GM18507 (cell line): ENCODE measurements around the gene ST6GALNAC4.
"Not testable (repeated sequence)": the region's sequence is repeated elsewhere in the genome, so short reads cannot be mapped to it uniquely, and the experiment has no call there.

ENCODE experiments used
- DNase-seq: peaks from one replicate; pipeline ENCODE4 v3.0.0; 2011; ENCODE audit warnings: low read depth; ENCODE audit not compliant: insufficient read length; ENCODE audit errors: extremely low spot score
- FAIRE-seq: peaks from 2 replicates; lab custom pipeline; 2011; peaks lifted over from hg19 to GRCh38; lab: Jason Lieb, UNC

ST6GALNAC4 gene

DNA sequence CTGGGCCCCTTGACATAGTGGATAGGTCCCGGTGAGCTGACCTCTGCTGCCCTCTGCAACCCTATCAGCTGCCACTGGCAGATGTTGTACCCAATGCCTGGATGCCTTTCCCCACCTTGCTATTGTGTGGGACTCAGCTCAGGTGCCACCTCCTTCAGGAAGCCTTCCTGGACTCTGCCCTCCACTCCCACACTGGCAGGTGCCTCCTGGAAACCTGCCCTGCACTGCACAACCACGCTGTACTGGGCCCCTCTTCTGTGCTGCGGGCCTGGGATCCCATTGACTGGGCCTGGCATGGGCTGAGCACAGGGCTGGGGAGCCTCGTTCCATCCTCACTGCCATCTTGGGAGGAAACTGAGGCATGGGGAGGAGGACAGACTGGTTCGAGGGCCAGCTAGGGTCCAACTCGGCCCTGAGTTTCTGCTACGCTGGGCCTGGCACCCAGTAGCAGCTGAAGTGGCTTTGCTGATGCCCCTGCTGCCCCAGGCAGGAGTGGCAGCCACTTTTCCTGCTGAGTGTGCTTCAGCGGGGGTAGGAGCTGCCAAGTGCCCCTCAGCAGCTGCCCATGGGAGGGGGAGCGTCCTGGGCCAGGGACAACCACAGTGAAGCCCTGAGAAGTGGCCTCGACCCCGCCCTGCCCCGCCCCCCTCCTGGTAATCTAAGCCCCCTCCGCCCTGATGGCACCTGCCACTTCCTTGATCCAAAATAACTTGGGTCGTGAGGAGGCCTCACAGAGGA, 40.6 kb downstream of the ST6GALNAC4 start:
- DNase-seq (no peak), FAIRE-seq (no peak)

DNA sequence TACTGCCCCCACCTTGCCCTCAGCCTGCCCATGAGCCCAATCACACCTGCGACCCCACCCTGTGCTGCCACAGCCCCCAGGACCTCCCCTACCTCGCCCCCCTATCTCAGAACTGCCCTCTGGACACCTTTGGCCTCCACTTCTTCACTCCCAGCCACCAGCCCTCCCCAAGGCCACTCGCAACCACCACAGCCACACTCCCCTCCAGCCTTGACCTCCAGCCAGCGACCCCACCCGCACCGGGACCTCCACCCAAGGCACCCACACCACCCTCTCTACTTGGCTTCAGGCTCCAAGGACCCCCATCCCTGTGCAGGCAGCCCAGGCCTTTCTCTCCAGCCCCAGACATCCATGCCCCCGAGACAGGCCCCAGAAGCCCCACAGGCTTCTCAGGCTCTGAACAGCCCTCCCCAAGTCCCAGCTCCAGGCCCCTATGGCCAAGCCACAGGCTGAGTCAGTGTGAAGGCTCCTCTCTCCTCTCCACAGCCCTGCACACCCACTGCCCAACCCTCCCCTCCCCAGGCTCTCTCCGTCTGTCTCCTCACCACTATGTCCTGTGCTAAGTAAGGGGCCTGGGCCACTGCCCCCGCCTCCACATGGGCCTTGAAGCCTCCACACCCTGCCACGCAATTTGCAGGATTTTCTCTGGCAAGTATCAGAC, 41.4 kb downstream of the ST6GALNAC4 start:
- no peak for FAIRE-seq
- DNase-seq = no peak

DNA sequence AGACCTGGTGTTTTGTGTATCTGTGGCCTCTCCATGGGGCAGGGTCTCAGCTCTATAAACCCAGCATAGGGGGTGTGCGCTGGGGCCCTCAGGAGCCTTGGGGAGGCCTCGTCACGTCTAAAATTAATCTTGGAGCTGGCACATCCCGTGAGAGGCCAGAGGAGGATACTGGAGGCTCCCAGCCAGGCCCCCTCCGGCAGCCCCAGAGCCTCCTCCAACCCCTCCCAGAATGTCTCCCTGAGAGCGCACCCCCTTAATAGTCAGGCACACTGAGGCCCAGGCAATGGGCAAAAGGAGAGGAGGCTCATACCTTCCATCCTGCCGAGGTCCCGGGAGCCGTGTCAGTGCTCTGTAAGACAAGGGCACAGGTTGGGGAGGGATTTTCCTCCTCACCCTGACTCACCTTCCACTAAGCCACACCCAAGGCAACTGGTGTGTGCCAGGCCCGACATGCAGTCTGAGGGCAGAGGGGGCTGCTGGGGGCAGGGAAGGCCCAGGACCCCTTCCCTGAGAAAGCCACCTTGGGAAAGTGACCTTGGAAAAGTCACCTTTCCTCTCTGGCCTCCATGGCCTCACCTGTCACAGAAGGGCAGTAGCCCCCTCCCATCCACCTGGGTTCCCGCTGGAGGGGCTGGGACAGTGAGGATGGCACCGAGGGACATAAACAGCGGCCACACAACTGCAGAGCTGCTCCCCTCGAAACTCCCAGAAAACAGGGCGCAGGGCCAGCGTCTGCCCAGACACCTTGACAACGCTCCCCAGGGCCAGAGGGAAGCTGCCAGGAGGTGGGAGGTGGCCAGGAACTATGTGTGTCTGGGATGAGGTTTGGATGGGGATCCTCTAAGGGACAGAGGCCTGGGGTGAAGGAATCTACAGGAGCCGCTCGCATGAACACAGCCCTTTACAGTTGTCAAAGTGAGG, 42.3 kb downstream of the ST6GALNAC4 start:
- no peak for FAIRE-seq
- no peak for DNase-seq

DNA sequence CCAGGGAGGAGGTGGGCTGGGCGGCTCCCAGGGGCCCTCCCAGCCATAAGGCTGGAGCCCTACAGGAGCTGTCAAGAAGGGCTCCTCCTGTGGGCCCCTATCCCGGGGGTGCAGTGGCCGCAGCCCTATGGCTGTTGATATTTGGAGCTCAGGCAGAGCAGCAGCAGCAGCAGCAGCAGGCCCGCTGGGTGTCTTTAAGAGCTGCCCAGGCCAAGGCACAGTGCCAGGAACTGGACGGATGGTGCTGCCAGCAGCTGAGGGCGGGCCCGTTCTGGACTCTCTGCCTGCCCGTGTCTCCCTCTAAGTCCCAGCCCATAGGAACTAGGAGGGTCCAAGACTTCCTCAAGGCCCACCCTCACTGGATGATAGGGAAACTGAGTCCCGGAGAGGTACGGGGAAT, 43.0 kb downstream of the ST6GALNAC4 start:
- DNase-seq = no peak
- FAIRE-seq = no peak

DNA sequence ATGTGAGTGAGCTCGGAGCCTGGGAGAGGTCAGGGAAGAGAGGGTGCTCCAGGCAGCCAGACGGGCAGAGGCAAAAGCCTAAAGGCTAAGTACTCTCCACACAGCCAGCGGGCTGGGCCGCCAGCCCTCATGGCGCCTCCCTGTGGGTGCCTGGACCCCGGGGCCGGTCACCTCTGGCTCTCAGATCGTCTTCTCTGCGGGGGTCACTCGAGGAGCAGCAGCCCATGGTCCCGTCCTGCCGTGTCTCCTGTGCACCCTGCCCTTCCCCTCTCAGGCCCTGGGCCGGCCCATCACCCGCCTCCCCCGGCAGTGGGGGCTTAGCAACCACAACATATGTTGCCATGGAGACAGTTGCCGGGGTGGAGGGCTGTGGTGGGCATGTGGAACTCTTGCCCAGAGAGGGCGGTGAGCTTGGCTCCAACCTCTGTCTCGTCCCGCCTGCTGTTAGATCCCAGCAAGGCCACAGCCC, 43.6 kb downstream of the ST6GALNAC4 start:
- FAIRE-seq (no peak), DNase-seq (no peak)

DNA sequence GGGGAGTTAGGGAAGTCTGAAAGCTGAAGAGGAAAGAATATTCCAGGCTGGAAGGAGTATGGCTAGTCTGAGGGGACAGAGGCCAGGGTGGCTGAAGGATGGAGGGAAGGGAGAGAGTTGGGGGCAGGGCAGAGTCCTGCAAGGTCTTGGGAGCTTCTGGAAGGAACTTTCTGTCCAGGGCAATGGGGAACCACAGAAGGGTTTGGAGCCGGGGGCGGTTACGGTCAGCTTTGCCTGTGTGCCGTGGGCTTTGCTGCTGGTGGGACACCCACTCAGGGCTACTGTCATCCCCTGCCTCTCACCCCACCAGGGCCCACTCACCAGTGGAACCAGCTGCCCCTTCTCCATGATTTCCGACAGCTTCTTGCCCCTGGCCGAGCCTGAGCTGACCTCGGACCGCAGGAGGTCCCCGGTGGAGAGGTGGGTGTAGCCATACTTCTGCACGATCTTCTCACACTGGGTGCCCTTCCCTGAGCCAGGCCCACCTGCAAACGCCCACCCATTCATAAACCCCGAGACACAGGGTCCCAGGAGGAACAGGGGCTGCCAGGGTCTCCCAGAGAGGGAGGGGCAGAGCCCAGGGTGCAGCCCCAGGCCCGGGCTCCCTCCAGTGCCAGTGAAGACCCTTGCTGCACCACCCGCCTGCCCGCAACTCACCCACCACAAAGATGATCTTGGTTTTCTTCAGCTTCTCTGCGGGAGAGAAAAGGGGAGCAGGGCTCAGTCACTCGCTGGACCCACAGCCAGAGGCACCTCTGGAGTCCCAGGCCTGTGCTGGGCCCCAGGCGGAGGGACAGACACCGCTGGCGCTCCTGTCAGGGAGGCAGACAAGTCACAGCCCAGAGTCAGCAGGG, 44.2 kb downstream of the ST6GALNAC4 start:
- no peak for DNase-seq
- no peak for FAIRE-seq

DNA sequence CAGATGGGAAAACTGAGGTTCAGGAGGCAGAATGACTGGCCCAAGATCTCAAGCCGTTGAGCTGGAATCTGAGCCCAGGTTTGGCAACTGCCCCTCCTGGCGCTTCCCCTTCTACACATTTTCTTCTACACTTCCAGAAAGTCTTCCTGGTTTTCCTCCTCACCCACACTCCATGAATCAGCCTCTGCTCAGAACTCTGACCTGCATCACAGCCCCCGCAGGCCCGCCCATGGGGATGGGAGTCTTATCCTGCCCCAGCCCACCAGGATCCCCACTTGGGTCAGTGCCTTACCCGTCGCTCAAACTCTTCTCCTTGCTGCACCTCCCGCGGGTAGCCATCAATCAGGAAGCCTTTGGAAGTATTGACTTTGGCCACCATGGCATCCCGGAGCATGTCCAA, 45.3 kb downstream of the ST6GALNAC4 start:
- FAIRE-seq (no peak), DNase-seq (no peak)

DNA sequence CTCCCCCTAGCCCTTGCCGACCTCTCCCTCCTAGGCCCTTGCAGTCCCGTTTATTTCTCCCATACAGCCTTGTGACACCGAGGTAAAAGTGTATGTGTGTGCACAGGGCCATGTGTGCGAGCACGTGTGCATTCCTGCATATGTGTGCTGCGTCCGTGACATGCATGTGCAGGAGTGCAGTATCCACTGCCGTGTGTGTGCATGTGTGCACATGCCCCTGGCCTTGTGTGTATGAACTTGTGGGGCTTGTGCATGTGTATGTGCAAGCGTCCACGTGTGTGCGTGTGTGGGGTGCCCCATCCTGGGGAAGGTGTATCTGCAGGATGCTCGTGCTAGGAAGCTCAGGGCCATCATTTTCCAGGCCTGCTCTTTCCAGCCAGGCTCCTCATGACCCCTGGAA, 46.0 kb downstream of the ST6GALNAC4 start:
- DNase-seq (no peak), FAIRE-seq (no peak)

DNA sequence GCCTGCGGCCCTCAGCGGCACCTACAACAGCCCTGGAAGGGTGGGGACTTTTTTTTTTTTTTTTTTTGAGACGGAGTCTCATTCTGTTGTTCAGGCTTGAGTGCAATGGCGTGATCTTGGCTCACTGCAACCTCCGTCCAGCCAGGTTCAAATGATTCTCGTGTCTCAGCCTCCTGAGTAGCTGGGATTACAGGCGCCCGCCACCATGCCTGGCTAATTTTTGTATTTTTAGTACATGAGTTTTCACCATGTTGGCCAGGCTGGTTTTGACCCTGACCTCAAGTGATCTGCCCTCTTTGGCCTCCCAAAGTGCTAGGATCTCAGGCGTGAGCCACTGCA, 46.7 kb downstream of the ST6GALNAC4 start:
- not testable (repeated sequence) for FAIRE-seq, DNase-seq

DNA sequence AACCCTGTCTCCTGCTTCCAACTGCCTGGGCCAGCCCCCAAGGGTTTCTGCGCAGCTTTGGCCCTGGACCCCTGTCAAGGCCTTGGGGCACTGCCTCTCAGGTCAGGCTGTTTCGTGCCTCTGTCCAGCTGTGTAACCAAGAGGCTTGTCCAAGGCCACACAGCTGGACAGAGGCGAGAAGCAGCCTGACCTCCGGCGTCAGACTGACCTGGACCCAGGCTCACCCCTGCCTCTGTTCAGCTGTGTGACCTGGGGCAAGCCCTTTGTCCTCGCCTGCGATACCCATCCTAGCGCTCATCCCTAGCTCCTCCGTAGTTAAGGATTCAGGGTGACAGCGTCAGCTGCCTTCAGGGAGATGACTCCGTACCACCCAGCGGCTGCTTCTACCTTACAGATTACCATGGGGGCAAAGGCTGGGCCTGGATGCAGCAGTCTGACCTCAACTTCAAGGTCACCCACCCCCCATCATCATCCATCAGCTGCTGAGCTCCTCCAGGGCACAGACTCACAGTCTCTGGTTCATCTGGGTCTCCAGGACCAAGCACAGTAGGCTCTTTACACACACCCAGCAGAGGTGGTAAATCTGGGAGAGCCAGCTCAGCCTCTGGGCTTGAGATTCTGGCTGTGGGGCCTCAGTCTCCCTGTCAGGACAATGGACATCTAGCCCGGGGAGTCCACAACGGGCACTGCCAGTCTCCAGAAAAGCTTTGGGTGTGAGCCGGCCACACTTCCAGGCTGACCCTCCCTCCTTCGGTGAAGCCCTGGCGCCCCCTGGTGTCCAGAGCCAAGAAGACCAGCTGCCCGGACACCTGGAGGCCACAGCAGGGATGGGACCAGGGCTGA, 47.3 kb downstream of the ST6GALNAC4 start:
- peak; percentile 90 for DNase-seq
- FAIRE-seq = peak; percentile 89

DNA sequence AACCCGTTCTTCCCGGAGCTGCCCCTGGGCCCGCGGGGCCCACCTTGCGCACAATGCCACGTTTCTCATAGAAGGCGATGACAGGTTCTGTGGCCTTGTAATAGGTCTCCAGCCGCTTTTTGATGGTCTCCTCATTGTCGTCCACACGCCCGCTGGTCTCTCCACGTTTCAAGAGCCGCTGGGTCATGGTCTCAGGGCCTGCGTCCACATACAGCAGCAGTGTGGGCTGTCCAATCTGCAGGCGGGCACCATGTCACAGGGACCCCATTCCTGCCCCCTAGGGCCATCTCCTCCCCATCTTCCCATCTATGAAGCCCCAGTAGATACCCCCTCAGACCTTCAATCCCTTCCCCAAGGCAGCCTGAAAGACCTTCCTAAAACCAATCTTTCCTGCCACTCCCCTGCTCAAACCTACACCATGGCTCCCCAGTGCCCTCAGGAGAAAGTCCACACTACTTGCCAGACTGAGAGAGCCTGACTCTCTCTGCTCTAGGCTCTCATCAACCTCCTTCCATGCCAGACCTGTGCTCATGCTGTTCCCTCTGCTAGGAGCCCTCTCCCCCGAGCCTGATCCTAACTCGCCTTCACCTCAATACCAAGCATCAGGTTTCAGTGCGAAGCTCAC, 48.5 kb downstream of the ST6GALNAC4 start:
- DNase-seq = no peak
- FAIRE-seq = no peak

DNA sequence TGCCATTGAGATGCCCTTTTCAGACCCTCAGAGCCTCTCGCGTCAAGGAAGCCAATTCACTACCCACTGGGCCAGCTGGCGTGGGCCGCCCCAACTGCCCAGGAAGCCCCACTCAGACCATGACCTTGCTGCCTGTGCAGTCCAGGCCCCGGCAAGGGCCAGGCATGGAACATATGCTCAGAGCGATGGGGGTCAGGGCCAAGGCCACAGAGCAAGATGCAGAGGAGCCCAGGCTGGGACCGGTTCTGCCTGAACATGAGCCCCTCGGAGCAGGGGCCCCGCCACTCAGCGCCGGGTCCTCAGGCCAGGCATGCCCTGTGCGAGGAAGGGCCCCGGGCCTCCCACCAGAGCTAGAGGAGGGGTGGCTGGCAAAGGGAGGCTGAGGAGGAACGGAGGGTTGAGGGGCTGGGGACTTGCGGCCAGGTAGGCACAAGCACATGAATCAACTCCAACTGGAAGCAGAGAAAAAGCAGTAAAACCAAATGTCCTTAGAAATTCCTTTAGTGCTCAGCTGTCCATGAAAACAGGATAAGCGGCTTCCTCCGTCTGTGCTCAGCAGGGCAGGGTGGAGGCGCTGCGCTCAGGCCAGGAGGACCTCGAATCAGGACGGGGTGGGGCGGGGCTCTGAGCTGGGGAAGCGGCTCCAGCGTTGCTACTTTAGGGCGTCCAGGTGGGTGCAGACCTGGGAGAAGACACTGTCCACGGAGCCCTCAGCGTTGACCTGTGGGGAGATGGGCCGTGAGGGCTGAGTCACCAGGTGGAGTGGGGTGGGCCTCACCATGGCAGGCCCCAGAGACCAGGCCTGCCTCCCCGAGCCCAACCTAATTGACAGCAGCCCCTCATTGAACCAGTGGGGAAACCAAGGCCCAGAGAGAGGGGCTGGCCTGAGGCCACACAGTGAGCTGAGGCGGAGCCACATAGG, 49.2 kb downstream of the ST6GALNAC4 start:
- FAIRE-seq = no peak

DNA sequence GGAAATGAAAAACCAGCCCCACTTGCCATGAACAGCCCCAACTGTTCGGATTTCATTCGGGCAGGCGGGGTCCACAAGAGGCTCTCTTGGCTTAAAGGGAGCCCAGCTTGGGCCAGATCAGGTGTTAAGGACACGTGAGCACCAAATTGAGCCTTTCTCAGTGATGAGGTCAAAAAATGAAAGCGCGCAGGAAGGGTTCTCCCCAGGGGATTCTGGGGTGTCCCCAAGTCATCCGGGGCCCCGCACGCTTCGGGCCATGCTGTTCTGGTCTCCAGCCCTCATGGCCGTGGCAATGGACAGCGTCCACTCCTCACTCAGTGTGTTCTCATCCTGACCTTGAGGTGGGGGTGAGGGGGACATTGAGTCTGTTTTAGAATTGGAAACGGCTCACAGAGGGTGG, 50.3 kb downstream of the ST6GALNAC4 start:
- FAIRE-seq = no peak
- DNase-seq = no peak

More for the DNA sequence above, 49.2 kb downstream of the ST6GALNAC4 start:
- no peak for DNase-seq

DNA sequence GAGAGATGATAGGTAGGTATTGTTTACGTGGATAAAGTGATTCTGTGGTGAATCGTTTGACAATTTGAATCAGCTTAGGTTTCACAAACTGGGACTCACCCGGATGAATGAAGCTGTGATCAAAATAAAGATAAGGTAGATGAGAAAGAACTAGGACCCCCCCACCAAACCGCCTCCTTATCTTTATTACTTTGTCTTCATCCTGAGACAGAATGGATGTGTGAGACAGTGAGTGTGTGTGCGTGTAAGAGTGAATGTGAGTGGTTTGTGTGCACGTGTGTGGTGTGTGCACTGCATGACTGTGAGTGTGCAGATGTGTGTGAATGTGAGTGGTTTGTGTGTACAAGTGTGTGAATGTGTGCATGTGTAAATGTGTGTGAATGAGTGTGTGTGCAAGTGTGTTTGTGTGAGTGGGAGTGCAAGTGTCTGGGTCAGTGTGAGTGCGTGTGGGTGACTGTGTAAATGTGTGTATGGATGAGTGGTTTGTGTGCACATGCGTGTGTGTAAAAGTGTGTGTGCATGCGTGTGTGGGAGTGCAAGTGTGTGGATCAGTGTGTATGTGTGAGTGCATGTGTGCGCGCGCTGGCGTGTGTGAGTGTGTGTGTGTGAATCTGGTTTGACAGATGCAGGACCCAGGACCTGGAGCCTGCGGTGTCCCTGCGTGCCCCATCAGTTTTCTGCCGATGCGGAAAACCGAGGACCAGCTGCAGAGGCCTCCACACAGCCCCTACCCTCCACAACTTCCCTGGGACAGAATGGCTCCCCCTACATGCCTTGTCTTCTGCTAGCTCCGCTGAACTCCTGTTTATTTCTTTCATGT, 51.0 kb downstream of the ST6GALNAC4 start:
- no peak for DNase-seq
- FAIRE-seq = no peak

DNA sequence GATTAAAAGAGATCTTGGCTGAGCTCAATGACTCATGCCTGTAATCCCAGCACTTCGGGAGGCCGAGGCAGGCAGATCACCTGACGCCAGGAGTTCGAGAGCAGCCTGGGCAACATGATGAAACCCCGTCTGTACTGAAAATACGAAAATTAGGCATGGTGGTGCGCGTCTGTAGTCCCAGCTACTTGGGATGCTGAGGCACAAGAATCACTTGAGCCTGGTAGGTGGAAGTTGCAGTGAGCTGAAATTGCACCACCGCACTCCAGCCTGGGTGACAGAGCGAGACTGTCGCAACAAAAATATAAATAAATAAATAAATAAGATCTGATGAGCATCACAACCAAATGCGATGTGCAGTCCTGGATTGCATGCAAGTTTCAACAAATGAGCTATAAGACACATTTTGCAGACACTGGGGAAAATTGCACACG, 53.6 kb downstream of the ST6GALNAC4 start:
- no peak for DNase-seq
- no peak for FAIRE-seq
